CD4-positive, alpha-beta T cell treated with Interleukin-2 at 100 ng/mL for 4 hours (primary cell): Measurements from ENCODE around the gene MYOD1.

Experiments used
- DNase-seq: peaks from one replicate; pipeline ENCODE4 v3.0.0-alpha.2; 2020; ENCODE audit warnings: low spot score

Gene MYOD1

DNA sequence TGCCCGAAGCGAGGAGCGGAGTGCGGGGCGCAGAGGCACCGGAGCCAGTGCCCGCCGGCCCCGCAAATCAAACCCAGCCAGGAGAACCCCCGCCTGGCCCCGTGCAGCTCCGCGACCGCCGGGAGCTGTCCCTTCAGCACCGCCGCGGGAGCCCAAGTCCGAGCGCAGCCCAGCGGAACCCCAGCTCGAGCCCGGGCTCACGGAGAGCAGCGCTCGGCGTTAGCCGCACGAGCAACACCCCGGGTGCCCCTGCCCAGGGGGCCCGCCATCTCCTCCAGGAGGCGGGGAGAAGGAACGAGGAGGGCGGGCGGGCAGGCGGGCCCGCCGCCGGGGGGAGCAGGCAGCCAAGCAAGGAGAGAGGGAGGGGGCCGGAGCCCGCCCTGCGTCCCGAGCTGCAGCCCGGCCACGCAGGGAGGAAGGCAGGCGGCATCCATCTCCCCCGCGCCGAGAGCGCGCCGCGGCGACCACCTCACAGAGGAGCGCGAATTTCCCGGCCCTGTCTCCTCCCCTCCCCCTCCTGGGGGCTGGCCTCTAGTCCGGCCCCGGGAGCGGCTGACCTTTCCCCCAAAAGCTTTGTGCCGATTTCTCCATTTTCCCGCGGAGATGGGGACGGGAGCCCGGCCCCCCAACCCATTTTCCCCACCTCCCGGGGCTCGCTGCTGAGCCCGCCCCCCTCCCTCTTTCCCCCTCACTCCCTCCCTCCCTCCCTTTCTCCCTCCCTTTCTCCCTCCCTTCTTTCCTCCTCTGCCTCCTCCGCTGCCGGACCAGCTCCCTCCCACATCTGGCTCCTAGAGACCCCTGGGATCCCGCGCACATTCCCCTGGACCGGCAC, 15.8 kb downstream of the MYOD1 start:
- DNase-seq = no peak

- DNase-seq = no peak
These were observed 16.6 kb downstream of the MYOD1 start for GRCh38 chr11:17735818-17736578.

DNA sequence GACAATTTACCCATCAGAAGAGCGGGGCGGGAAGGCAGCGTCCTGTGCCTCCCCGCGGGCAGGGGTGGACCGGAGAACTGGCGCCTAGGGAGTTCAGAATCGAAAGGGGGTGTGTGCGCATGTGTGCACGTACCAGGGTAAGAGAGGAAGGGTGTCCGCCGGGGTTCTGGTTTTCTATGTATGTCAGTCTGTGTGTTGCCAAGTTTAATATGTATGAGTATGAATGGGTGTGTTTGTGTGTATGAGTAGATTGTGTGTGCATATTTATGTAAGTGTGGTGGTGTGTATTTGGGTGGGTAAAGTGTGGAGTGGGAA, 17.2 kb downstream of the MYOD1 start:
- DNase-seq = no peak

GRCh38 chr11:17736930-17737817, 17.8 kb downstream of the MYOD1 start:
- no peak for DNase-seq

GRCh38 chr11:17738151-17738973, 19.0 kb downstream of the MYOD1 start:
- no peak for DNase-seq

DNA sequence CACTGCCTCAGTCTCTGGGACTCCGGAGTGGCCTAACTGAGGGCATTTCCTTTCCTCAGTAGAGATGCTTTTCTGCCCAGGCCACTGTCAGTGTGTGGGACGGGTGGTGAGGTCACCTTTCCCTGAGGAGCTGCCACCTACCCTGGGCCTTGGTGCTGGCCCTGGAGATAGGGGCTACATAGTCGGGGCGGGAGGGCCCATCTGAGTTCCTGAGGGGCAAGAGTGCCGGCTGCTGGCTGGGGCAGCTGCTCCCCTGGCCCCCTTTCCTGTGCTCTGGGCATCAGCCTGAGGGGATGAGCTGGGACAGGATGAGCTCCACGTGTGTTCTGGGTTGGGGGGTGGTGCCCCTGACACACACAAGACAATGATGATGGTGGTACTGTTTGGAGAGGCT, 20.6 kb downstream of the MYOD1 start:
- no peak for DNase-seq

GRCh38 chr11:17740649-17741235, 21.4 kb downstream of the MYOD1 start:
- no peak for DNase-seq

- DNase-seq = no peak
These were observed 22.1 kb downstream of the MYOD1 start for GRCh38 chr11:17741487-17741886.

DNA sequence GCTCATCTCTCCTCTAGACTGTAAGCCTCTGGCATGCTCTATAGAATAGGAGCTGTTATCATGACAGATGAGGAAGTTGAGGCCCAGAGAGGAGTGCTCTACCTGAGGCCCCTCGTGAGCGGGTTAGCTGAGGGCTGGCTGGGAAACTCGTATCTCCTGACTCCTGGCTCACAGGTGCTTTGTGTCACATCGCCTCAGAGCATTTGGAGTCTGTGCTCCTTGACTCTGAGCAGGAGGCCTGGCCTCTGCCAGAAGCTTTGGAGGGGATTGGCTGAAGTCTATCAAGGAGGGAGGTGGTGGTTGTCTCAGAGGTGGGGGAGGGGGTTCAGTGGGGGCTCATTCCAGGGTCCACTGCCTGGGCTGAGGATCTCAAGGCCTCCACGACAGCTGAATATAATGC, 22.6 kb downstream of the MYOD1 start:
- DNase-seq = no peak

DNA sequence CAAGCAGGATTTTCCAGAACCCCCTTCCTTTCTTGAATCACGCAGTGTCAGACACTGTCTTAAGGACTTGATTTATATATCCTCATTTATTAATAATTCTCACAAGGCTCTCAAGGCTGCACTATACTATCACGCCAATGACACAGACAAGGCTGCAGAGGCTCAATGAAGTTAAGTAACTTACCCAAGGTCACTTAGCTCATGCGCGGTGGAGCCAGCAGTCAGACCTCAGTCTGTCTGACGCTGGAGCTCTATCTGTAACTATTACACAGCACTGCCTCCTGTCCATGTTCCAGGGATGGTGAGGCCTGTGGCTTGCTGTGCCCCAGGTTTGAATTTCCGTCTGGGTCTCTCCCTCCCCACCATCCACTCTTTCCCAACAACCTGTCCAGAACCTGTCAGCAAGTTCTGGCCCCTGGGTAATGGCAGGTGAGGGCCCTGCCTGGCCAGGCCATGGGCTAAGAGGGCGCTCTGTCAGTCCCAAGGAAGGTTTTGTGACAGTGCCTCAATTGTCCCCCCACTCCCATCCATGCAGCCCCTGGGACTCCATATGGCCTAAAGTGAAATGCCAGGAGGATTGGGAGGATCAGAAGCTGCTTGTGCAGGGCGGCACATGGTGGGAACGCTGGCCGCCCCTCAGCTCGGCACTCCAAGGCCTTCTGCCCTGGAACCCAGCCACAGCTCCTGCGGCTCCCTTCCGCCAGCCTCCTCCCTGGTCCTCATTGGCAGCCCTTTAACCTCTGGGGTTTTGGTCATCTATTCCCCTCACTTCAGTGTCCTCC, 23.8 kb downstream of the MYOD1 start:
- no peak for DNase-seq

GRCh38 chr11:17743808-17744119, 24.4 kb downstream of the MYOD1 start:
- no peak for DNase-seq

DNA sequence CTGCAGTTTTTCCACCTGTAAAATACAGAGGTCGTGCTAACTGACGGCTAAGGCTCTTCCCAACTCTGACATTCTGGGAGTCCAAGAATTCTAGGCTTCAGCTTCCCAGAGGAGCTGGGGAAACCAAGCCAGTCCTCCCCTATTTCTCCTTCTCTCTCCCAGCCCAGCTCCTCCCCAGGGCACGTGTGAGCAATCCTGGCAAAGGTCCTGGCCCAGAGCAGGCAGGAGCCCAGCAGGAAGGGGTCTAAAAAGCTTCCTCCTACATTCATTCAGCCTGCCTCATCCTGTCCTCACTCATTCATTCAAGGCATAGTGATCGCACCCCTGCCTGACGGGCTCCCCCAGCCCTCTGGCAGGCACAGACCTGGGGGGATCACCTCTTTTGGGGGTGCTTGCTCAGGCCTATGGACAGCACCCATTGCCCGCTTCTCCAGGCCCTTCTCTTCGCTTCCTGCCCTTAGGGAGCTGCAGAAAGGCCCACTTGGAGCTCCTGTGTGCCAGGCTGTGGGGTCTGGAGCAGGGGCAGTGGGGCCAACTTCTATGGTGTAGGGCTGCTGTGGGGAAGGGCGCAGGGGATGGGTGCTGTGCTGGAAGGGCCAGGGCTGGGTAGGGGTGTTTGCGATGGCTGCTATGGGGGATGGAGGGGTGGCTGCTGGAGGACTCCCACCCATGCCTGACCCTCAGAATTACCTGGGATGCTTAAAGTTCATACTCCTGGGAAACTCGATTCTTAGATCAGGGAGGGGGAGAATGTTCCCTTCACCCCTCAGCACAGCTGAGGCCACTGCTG, 25.0 kb downstream of the MYOD1 start:
- DNase-seq = no peak

GRCh38 chr11:17745023-17745772, 25.8 kb downstream of the MYOD1 start:
- DNase-seq = no peak

DNA sequence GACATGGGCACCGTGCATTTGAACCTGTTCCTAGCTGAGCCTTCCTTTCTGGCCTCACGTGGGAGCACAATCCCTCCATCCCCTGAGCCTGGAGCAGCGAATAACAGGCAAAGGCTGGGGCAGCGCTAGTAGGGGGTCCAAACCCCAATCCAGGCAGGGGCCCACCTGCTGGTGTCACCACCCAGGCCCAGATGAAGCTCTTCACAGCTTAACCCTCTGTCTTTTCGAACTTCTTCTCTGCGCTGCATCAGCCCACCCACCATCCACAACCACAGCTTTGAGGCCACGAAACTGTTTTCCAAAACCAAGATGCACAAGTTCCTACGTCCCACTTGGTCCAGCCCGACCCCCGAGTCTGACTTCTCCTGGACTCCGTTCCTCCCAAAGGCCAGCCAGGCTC, 26.7 kb downstream of the MYOD1 start:
- DNase-seq = no peak

DNA sequence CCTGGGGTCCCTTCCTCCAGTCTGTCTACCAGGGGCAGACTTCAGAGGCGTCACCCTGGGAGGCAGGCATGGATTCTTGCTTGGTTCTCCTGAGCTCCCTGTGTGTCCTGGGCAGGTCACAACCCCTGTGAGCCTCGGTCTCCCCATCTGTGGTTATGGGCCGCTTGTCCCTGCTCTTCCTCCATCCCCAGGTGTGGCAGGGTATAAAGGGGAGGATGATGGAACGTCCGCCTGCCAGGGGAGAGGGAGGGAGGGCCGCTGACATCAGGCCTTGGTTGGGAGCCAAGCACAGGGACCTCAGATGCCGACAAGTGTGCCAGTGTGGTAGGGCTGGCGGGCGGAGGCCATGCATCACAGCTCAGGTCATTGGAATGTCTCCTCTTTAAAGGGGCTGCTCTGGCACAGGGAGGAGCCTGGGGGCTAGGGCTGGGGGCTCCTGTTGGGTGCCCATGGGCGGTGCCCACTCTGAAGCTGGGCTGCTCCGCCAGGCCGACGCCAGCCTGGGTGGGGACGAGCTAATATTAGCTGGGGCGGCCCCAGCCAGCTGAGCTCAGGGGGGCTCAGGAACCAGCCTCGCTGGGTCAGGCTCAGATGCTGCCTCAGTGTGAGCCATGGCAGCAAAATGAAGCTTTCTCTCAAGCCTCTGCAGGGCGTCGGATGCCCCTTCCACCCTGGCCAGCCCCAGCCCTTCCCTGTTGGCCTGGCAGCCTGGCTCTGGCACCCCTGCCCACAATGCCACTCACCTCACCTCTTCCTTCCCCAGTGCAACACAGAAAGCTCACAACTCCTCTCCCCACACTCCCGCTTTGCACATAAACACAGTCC, 28.0 kb downstream of the MYOD1 start:
- DNase-seq = no peak

DNA sequence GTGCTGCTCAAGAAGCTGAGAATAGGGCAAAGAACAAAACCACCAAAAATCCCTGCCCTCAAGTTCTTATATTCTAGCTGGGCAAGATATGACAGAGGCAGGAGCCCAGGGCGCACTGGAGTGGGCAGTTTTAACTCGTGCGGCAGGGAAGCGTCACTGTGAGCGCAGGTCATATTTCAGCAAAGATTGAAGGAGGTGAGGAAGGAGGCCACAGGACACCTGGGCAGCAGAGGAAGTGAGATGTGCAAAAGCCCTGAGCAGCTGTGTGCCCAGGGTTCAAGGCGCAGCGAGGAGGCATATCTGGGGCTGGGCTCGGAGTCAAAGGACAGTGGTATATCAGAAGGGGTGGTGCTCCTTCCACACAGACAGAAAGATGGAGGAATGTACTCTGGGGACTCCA, 28.7 kb downstream of the MYOD1 start:
- no peak for DNase-seq

GRCh38 chr11:17748761-17749721, 29.7 kb downstream of the MYOD1 start:
- DNase-seq = no peak
